H1 (cell line): ENCODE results near the gene TMEM86B. TPM values are rescaled to one million over a fixed set of nuclear protein-coding genes. Genes with fewer than 3 reads are reported as not detected.
A peak's percentile ranks its signal among the peaks of the same experiment; 100 is the strongest.
"Not testable (repeated sequence)": the region's sequence is repeated elsewhere in the genome, so short reads cannot be mapped to it uniquely, and the experiment has no call there.

Source experiments
- CTCF ChIA-PET: fragments of 300-600 bp; sonication (Branson Sonifier 250); formaldehyde crosslinking; loops from one replicate; lab custom pipeline; 2021; ENCODE audit not compliant: partially characterized antibody; lab: Charles Lee
- POLR2A ChIA-PET: fragments of 300-600 bp; sonication (Branson Sonifier 250); formaldehyde crosslinking; loops from one replicate; lab custom pipeline; 2021; ENCODE audit warnings: inconsistent platforms; ENCODE audit not compliant: partially characterized antibody; lab: Charles Lee
- DNase-seq, 2 experiments: peaks; one replicate each; pipeline versions ENCODE4 v3.0.0 to v3.0.0-alpha.2; 2010 to 2022; ENCODE audit warnings: low spot score in 2 of 2, low read depth in 1 of 2, mixed read lengths in 1 of 2
- FAIRE-seq: peaks from 2 replicates; lab custom pipeline; 2011; peaks lifted over from hg19 to GRCh38; lab: Jason Lieb, UNC
- H2AFZ ChIP-seq: 2 replicates; pipeline ENCODE4 v1.8.1; 2012; ENCODE audit warnings: low read length, inconsistent platforms
- H2AK5ac ChIP-seq: 2 replicates; pipeline ENCODE4 v1.6.1; 2013; ENCODE audit warnings: low read depth, low read length
- H2BK120ac ChIP-seq: replicated peaks from 2 replicates; pipeline ENCODE3; 2013; ENCODE audit warnings: low read depth, low read length, inconsistent platforms
- H2BK12ac ChIP-seq: 2 replicates; pipeline ENCODE4 v1.6.1; 2013; ENCODE audit warnings: low read depth, low read length
- H2BK15ac ChIP-seq: 2 replicates; pipeline ENCODE4 v1.6.1; 2013; ENCODE audit warnings: low read length
- H2BK20ac ChIP-seq: 2 replicates; pipeline ENCODE4 v1.6.1; 2013; ENCODE audit warnings: low read length
- H2BK5ac ChIP-seq: 2 replicates; pipeline ENCODE4 v1.6.1; 2013; ENCODE audit warnings: low read depth, low read length
- H3K14ac ChIP-seq: 2 replicates; pipeline ENCODE4 v1.6.1; 2013; ENCODE audit warnings: inconsistent platforms; ENCODE audit not compliant: insufficient read length
- H3K18ac ChIP-seq: 2 replicates; pipeline ENCODE4 v1.6.1; 2013; ENCODE audit warnings: low read length; ENCODE audit errors: extremely low read depth
- H3K23ac ChIP-seq: 2 replicates; pipeline ENCODE4 v1.6.1; 2013; ENCODE audit warnings: inconsistent platforms; ENCODE audit not compliant: insufficient read length
- H3K23me2 ChIP-seq: 2 replicates; pipeline ENCODE4 v1.6.1; 2013; ENCODE audit warnings: low read depth, low read length
- H3K27ac ChIP-seq: 2 replicates; pipeline ENCODE4 v1.6.1; 2011; ENCODE audit warnings: low read depth, low read length, inconsistent platforms
- H3K27me3 ChIP-seq, 4 experiments: replicated peaks in 1 of 4; 1 replicate in 1 of 4; 2 replicates in 3 of 4; pipeline versions ENCODE4 v1.6.1 to v1.8.1; 2011 to 2013; ENCODE audit warnings: low read length in 3 of 4, mild to moderate bottlenecking in 3 of 4, inconsistent platforms in 2 of 4, mixed read lengths in 2 of 4, moderate library complexity in 1 of 4; ENCODE audit not compliant: control insufficient read depth in 3 of 4, insufficient read depth in 3 of 4; ENCODE audit errors: extremely low read depth in 1 of 4
- H3K36me3 ChIP-seq, 4 experiments: 2 replicates each; pipeline versions ENCODE4 v1.6.1 to v1.8.1; 2011 to 2013; ENCODE audit warnings: mild to moderate bottlenecking in 4 of 4, low read length in 3 of 4, moderate library complexity in 2 of 4, control low read depth in 1 of 4, inconsistent platforms in 1 of 4; ENCODE audit not compliant: insufficient read depth in 4 of 4, control insufficient read depth in 2 of 4
- H3K4ac ChIP-seq: replicated peaks from 2 replicates; pipeline ENCODE3; 2013; ENCODE audit warnings: low read length, low read depth, mixed read lengths, inconsistent platforms; ENCODE audit not compliant: insufficient read length
- H3K4me1 ChIP-seq, 4 experiments: replicated peaks in 1 of 4; 1 replicate in 1 of 4; 2 replicates in 3 of 4; pipeline versions ENCODE4 v1.6.1 to v1.8.1; 2011 to 2013; ENCODE audit warnings: low read length in 3 of 4, inconsistent platforms in 2 of 4, mixed read lengths in 1 of 4; ENCODE audit not compliant: insufficient read depth in 4 of 4, control insufficient read depth in 3 of 4
- H3K4me2 ChIP-seq, 2 experiments: 2 replicates each; pipeline versions ENCODE4 v1.6.1 to v1.8.1; 2011 to 2013; ENCODE audit warnings: low read depth in 2 of 2, low read length in 2 of 2, control low read depth in 1 of 2, inconsistent platforms in 1 of 2, mild to moderate bottlenecking in 1 of 2; ENCODE audit not compliant: insufficient read depth in 1 of 2
- H3K4me3 ChIP-seq, 4 experiments: fragments of 200-600, 300-600 bp in 1 of 4; sonication (generic), shearing (Covaris generic), sonication (Bioruptor Twin) in 1 of 4; 2 replicates each; pipeline versions ENCODE4 v1.5.1 to v1.8.1; 2011 to 2016; ENCODE audit warnings: low read length in 4 of 4, low read depth in 3 of 4, control low read depth in 2 of 4, inconsistent platforms in 2 of 4, mild to moderate bottlenecking in 2 of 4, mixed read lengths in 1 of 4, moderate library complexity in 1 of 4; ENCODE audit not compliant: insufficient read depth in 2 of 4; ENCODE audit errors: extremely low read depth in 1 of 4
- H3K56ac ChIP-seq: replicated peaks from 2 replicates; pipeline ENCODE3; 2013; ENCODE audit warnings: low read depth, mild to moderate bottlenecking, mixed read lengths, low read length, inconsistent platforms; ENCODE audit not compliant: insufficient read length
- H3K79me1 ChIP-seq: 2 replicates; pipeline ENCODE4 v1.6.1; 2013; ENCODE audit warnings: low read depth, low read length, control low read depth
- H3K79me2 ChIP-seq, 2 experiments: 2 replicates each; pipeline versions ENCODE4 v1.6.1 to v1.8.1; 2012 to 2013; ENCODE audit warnings: low read length in 2 of 2, mild to moderate bottlenecking in 2 of 2, inconsistent platforms in 1 of 2; ENCODE audit not compliant: insufficient read depth in 2 of 2, control insufficient read depth in 1 of 2
- H3K9ac ChIP-seq, 4 experiments: replicated peaks in 1 of 4; 1 replicate in 1 of 4; 2 replicates in 3 of 4; pipeline versions ENCODE4 v1.6.1 to v1.8.1; 2011 to 2013; ENCODE audit warnings: low read depth in 3 of 4, low read length in 3 of 4, control low read depth in 2 of 4, mild to moderate bottlenecking in 2 of 4, moderate library complexity in 2 of 4, inconsistent platforms in 1 of 4; ENCODE audit errors: extremely low read depth in 1 of 4
- H3K9me3 ChIP-seq, 2 experiments: 2 replicates each; pipeline versions ENCODE4 v1.6.1 to v1.8.1; 2012 to 2013; ENCODE audit warnings: mild to moderate bottlenecking in 2 of 2, moderate library complexity in 2 of 2, control low read depth in 1 of 2, inconsistent platforms in 1 of 2, low read depth in 1 of 2, low read length in 1 of 2, mixed read lengths in 1 of 2; ENCODE audit not compliant: insufficient read depth in 2 of 2
- H4K20me1 ChIP-seq, 2 experiments: replicated peaks in 1 of 2; 2 replicates each; pipeline versions ENCODE3 to v1.8.1; 2011 to 2013; ENCODE audit warnings: inconsistent platforms in 2 of 2, low read length in 2 of 2, mild to moderate bottlenecking in 1 of 2; ENCODE audit not compliant: insufficient read depth in 2 of 2, control insufficient read depth in 1 of 2
- H4K5ac ChIP-seq: 2 replicates; pipeline ENCODE4 v1.6.1; 2013; ENCODE audit warnings: low read length, low read depth, mixed read lengths, inconsistent platforms; ENCODE audit not compliant: insufficient read length
- H4K8ac ChIP-seq: 2 replicates; pipeline ENCODE4 v1.8.0; 2013; ENCODE audit warnings: mild to moderate bottlenecking, moderate library complexity, low read length, inconsistent platforms; ENCODE audit not compliant: insufficient read depth; ENCODE audit errors: extremely low read depth
- H4K91ac ChIP-seq: replicated peaks from 2 replicates; pipeline ENCODE3; 2013; ENCODE audit warnings: low read length, mixed read lengths, inconsistent platforms; ENCODE audit not compliant: insufficient read length
- TBP ChIP-seq: IDR thresholded peaks from 2 replicates; pipeline ENCODE4 v1.6.1; 2011; ENCODE audit warnings: low read depth, low read length, improper control_type of control experiment
- TEAD4 ChIP-seq: IDR thresholded peaks from 2 replicates; pipeline ENCODE4 v1.6.1; 2012; ENCODE audit warnings: low read depth, low read length, inconsistent platforms, mixed read lengths
- WGBS, 2 experiments: shearing (Covaris generic) in 1 of 2; methylation state at CpG; one replicate each; pipeline versions ENCODE4 v1.1.6 to v1.1.7; 2013 to 2015; ENCODE audit warnings: low lambda C conversion rate in 2 of 2, mixed read lengths in 2 of 2, inconsistent platforms in 1 of 2, low coverage in 1 of 2, missing lambda C conversion rate in 1 of 2; ENCODE audit not compliant: insufficient replicate concordance in 2 of 2, insufficient coverage in 1 of 2, insufficient read length in 1 of 2; ENCODE audit errors: extremely low coverage in 1 of 2, missing lambda C conversion rate in 1 of 2; 5-methylcytosine and 5-hydroxymethylcytosine counted together
- polyA plus RNA-seq, 7 experiments: library from polyadenylated mRNA; depleted of rRNA in 3 of 7; stranded (reverse) in 5 of 7; unstranded in 2 of 7; fragments of >200 nt in 5 of 7; fragments of 200-250 nt in 2 of 7; gene quantifications; 1 replicate in 5 of 7; 2 replicates in 1 of 7; 4 replicates in 1 of 7; pipeline versions ENCODE4 v1.2.1 to v1.2.3, GENCODE V29; 2011 to 2013; ENCODE audit warnings: missing spikeins in 2 of 7, mixed read lengths in 2 of 7
- total RNA-seq: library from RNA; stranded (reverse); fragmentation: NEBNext Ultra II Directional; extraction: Animal tissue kit (Norgen Biotek cat#: 25700); gene quantifications from 2 replicates; pipeline ENCODE4 v1.2.1, GENCODE V29; 2021

TMEM86B gene
- total and polyA plus RNA-seq, 2 of the 8 experiments (the other 6 are each of a cell fraction or from before 2014, with no cell fraction given), result 2.0 to 2.9 TPM

DNA sequence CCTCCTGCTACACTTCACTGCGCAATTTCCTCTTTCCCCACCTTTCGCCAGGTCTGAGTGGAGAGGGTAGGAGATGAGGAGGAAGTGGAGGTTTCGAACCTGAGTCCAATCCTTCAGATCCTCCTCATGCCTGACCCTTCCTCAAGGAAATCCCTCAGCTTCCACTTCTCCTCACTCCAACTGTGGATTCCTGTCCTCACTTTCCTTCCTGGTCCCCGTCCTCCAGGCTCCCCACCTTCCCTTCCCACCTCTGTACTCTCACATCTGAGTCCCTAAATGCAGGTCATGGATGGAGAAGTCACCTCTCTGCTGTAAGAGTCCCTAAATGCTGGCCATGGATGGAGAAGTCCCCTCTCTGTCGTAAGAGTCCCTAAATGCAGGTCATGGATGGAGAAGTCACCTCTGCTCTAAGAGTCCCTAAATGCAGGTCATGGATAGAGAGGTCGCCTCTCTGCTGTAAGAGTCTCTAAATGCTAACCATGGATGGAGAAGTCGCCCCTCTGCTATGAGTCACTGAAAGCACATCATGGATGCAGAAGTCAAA, 3.1 kb downstream of the TMEM86B start (continued):
- TF ChIP-seq TBP, result no peak
- TF ChIP-seq TEAD4, result no peak

DNA sequence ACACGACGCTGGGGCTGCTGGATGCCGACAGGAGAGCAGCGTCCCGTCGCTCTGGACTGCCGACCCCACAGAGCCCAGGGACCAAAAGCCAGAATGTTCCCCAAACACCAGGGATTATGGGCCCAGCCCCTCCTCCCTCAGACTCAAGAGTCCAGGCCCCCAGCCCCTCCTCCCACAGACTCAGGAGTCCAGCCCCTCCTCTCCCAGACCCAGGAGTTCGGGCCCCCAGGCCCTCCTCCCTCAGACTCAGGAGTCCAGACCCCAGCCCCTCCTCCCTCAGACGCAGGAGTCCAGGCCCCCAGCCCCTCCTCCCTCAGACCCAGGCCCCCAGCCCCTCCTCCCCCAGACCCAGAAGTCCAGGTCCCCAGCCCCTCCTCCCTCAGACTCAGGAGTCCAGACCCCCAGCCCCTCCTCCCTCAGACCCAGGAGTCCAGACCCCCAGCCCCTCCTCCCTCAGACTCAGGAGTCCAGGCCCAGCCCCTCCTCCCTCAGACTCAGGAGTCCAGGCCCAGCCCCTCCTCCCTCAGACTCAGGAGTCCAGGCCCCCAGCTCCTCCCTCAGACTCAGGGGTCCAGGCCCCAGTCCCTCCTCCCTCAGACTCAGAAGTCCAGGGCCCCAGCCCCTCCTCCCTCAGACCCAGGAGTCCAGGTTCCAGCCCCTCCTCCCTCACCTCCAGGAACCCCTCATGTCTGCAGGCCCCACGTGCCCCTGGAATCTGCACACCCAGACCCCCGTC, 3.7 kb downstream of the TMEM86B start:
- H3K27me3 ChIP-seq, H2BK20ac ChIP-seq, H3K4ac ChIP-seq, H3K56ac ChIP-seq, H2AFZ ChIP-seq, H3K14ac ChIP-seq, H3K9me3 ChIP-seq, H2BK5ac ChIP-seq, H3K27ac ChIP-seq, H2BK12ac ChIP-seq, DNase-seq, H3K4me1 ChIP-seq, H3K79me2 ChIP-seq, H3K23ac ChIP-seq, H3K23me2 ChIP-seq, H3K79me1 ChIP-seq, H3K18ac ChIP-seq, H4K91ac ChIP-seq, CTCF ChIA-PET, H4K5ac ChIP-seq, H2AK5ac ChIP-seq, H2BK120ac ChIP-seq, H3K9ac ChIP-seq, H2BK15ac ChIP-seq, FAIRE-seq, H3K4me2 ChIP-seq, H3K4me3 ChIP-seq, H3K36me3 ChIP-seq: not testable (repeated sequence)
- H4K8ac ChIP-seq, result 0 out of 2 replicates have a peak overlapping the region, but pooled peaks have one; percentile 35
- POLR2A ChIA-PET, result interaction anchor here (1.3 kb wide), 1 partner anchor 35 kb away, joined by 3 read pairs; no protein-coding TSS in a partner anchor
- WGBS, 2 experiments, result 94% methylated on average over 9 of the region's 11 CpGs; no CpG with 5 or more reads in 1 of the 2 experiments
- peaks cover 3 to 13% of the 10 kb centered on the region in 2 experiments for H4K20me1 ChIP-seq
